Measurements from ENCODE around the gene PRUNE2. TPM values are rescaled to one million over a fixed set of nuclear protein-coding genes. Genes with fewer than 3 reads are reported as not detected.

PRUNE2 gene
- polyA plus RNA-seq, 1 of the 3 experiments (the other 2 are of a cell fraction): 13.0 TPM

DNA sequence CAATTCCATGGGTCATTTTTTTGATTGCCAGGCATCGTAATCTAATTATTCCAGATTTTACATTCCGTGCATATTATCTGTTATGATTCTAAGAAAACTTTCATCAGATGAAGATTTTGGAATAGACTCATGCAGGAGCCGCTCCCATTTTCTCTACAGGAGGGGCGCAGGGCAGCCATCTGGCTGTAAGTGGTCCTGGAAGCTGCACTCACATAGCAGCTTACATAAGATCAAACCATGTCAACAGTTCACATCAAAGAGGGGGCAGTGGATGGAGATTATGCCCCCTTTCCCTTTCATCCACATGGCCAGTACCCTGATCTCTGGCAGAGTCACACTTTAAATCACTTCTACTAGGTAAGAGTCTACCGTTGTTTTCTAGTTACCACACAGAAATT lies 214.9 kb downstream of the PRUNE2 start:
- no peak for DNase-seq
- Histone ChIP-seq H3K79me2 (ENCODE audit: insufficient read depth) (no peaks in the 10 kb centered on the region), H3K27me3 (ENCODE audit: insufficient read depth) (no peaks in the 10 kb centered on the region), H3K4me1 (ENCODE audit: control insufficient read depth in 1 of 2, insufficient read depth in 2 of 2, low read depth in 1 of 2, low read length in 1 of 2) (peaks cover 0 to 10% of the 10 kb centered on the region in 2 experiments; a peak in 2 of 4 replicates), H2AFZ (ENCODE audit: low read depth) (no peak overlapping the region), H3K9me3 (no peaks in the 10 kb centered on the region), H3F3A (replicated peaks; ENCODE audit: insufficient read depth) (peaks cover 36% of the 10 kb centered on the region), H3K36me3 (replicated peaks in 1 of 2; ENCODE audit: control insufficient read depth in 1 of 2, insufficient read depth in 2 of 2, low read length in 1 of 2) (no peaks in the 10 kb centered on the region), H3K9me2 (no peaks in the 10 kb centered on the region), H4K20me1 (ENCODE audit: insufficient read depth) (no peaks in the 10 kb centered on the region), H3K27ac (ENCODE audit: low read depth in 2 of 2, low read length in 1 of 2) (no peak overlapping the region), H3K9ac (peak overlapping the region; percentile 62), H3K4me2 (peak overlapping the region; percentile 75), H3K4me3 (ENCODE audit: low read depth in 2 of 2, low read length in 1 of 2) (peak overlapping the region; percentile 1 to 68; a peak in 3 of 4 replicates)
- 24% methylated on average over 5 of the region's 5 CpGs for WGBS (ENCODE audit: low lambda C conversion rate)
- ChIA-PET CTCF (interaction anchor here (1.9 kb wide), 1 partner anchor 13 kb away, joined by 5 read pairs; no protein-coding TSS in a partner anchor), POLR2A (no interaction called here)
- TF ChIP-seq SMC3 (IDR thresholded peaks at IDR 0.05; ENCODE audit: low read depth, low read length): no peak
- no peak for TF ChIP-seq RFX5 (IDR thresholded peaks at IDR 0.05; ENCODE audit: low read length)
- TF ChIP-seq TEAD4 (IDR thresholded peaks at IDR 0.05; ENCODE audit: borderline replicate concordance, insufficient read depth): no peak
- TF ChIP-seq FOXJ3 (CRISPR knock-in tag; IDR thresholded peaks at IDR 0.05): no peak
- TF ChIP-seq, protein P1, sequence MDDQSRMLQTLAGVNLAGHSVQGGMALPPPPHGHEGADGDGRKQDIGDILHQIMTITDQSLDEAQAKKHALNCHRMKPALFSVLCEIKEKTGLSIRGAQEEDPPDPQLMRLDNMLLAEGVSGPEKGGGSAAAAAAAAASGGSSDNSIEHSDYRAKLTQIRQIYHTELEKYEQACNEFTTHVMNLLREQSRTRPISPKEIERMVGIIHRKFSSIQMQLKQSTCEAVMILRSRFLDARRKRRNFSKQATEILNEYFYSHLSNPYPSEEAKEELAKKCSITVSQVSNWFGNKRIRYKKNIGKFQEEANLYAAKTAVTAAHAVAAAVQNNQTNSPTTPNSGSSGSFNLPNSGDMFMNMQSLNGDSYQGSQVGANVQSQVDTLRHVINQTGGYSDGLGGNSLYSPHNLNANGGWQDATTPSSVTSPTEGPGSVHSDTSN (IDR thresholded peaks at IDR 0.05): no peak
- TF ChIP-seq EZH2phosphoT487 (IDR thresholded peaks at IDR 0.05; ENCODE audit: borderline replicate concordance, low read depth): no peak
- TF ChIP-seq, protein P2, sequence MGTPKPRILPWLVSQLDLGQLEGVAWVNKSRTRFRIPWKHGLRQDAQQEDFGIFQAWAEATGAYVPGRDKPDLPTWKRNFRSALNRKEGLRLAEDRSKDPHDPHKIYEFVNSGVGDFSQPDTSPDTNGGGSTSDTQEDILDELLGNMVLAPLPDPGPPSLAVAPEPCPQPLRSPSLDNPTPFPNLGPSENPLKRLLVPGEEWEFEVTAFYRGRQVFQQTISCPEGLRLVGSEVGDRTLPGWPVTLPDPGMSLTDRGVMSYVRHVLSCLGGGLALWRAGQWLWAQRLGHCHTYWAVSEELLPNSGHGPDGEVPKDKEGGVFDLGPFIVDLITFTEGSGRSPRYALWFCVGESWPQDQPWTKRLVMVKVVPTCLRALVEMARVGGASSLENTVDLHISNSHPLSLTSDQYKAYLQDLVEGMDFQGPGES (IDR thresholded peaks at IDR 0.05; ENCODE audit: low read depth, low read length): no peak
- TF ChIP-seq RXRA (IDR thresholded peaks at IDR 0.05; ENCODE audit: borderline replicate concordance, low read depth): no peak
- no peak for TF ChIP-seq RCOR1 (IDR thresholded peaks at IDR 0.05; ENCODE audit: low read length)
- TF ChIP-seq ELF1 (IDR thresholded peaks at IDR 0.05): no peak

DNA sequence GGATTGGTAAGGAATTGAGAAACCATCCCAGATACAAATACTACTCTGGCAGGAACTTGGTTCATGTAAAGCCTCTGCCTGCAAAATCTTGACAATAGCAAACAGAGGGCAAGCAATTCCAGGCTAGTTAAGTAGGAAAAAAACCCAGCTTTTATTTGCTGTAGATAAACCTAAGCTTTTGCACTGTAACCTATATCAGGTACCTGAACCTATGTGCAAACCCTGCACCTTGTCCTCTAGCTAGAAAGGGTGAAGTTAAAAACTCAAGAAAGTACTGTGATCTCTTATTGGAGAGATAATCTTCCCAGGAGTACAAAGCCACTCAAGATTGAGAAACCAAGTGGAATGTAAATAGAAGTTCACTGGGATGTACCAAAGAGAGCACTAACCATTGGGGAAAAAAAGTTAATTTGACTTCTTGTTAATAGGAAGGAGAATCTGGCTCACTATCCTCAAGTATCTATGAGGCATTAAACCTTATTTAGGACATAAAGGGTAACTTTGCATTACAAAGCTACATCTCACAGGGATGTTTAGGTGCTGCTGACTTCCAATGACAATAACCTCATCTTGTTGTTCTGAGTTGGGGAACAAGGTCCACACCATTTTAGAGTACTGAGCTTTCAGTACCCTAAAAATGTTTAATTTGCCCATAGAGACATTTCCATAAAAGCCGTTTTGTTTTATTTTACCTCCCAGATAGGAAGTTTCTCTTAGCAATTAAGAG lies 215.5 kb downstream of the PRUNE2 start:
- ChIA-PET POLR2A (no interaction called here), CTCF (interaction anchor here (1.9 kb wide), 1 partner anchor 14 kb away, joined by 5 read pairs; no protein-coding TSS in a partner anchor)
- Histone ChIP-seq H4K20me1 (ENCODE audit: insufficient read depth) (no peaks in the 10 kb centered on the region), H3K9me2 (no peaks in the 10 kb centered on the region), H3K36me3 (replicated peaks in 1 of 2; ENCODE audit: control insufficient read depth in 1 of 2, insufficient read depth in 2 of 2, low read length in 1 of 2) (no peaks in the 10 kb centered on the region), H3K27me3 (ENCODE audit: insufficient read depth) (no peaks in the 10 kb centered on the region), H3K4me3 (ENCODE audit: low read depth in 2 of 2, low read length in 1 of 2) (0 out of 4 replicates have a peak overlapping the region, but pooled peaks of 1 of the 2 experiments have one; percentile 68), H3K27ac (ENCODE audit: low read depth in 2 of 2, low read length in 1 of 2) (peak overlapping the region in 1 of 2 experiments; percentile 95; a peak in 1 of 4 replicates), H3K79me2 (ENCODE audit: insufficient read depth) (no peaks in the 10 kb centered on the region), H3K4me1 (ENCODE audit: control insufficient read depth in 1 of 2, insufficient read depth in 2 of 2, low read depth in 1 of 2, low read length in 1 of 2) (peaks cover 0 to 10% of the 10 kb centered on the region in 2 experiments; a peak in 2 of 4 replicates), H3K4me2 (peak overlapping the region; percentile 75), H3K9me3 (no peaks in the 10 kb centered on the region), H3F3A (replicated peaks; ENCODE audit: insufficient read depth) (peaks cover 36% of the 10 kb centered on the region), H3K9ac (peak overlapping the region; percentile 12; the same call in 1 of the 2 replicates), H2AFZ (ENCODE audit: low read depth) (no peak overlapping the region)
- TF ChIP-seq, protein P2 (IDR thresholded peaks at IDR 0.05; ENCODE audit: low read depth, low read length): no peak
- TF ChIP-seq, protein P3, sequence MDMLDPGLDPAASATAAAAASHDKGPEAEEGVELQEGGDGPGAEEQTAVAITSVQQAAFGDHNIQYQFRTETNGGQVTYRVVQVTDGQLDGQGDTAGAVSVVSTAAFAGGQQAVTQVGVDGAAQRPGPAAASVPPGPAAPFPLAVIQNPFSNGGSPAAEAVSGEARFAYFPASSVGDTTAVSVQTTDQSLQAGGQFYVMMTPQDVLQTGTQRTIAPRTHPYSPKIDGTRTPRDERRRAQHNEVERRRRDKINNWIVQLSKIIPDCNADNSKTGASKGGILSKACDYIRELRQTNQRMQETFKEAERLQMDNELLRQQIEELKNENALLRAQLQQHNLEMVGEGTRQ (IDR thresholded peaks at IDR 0.05; ENCODE audit: borderline replicate concordance, low read depth, low read length): no peak
- TF ChIP-seq TAF1 (IDR thresholded peaks at IDR 0.05; ENCODE audit: borderline replicate concordance, low read depth, low read length): no peak
- no peak for DNase-seq
- 10% methylated on average over 1 of the region's 1 CpG for WGBS (ENCODE audit: low lambda C conversion rate)
